ENCODE measurements around the gene IL22RA1. TPM values are rescaled to one million over a fixed set of nuclear protein-coding genes. Genes with fewer than 3 reads are reported as not detected.

Gene IL22RA1
- total RNA-seq, 1 donor from 2014 or later = not detected

DNA sequence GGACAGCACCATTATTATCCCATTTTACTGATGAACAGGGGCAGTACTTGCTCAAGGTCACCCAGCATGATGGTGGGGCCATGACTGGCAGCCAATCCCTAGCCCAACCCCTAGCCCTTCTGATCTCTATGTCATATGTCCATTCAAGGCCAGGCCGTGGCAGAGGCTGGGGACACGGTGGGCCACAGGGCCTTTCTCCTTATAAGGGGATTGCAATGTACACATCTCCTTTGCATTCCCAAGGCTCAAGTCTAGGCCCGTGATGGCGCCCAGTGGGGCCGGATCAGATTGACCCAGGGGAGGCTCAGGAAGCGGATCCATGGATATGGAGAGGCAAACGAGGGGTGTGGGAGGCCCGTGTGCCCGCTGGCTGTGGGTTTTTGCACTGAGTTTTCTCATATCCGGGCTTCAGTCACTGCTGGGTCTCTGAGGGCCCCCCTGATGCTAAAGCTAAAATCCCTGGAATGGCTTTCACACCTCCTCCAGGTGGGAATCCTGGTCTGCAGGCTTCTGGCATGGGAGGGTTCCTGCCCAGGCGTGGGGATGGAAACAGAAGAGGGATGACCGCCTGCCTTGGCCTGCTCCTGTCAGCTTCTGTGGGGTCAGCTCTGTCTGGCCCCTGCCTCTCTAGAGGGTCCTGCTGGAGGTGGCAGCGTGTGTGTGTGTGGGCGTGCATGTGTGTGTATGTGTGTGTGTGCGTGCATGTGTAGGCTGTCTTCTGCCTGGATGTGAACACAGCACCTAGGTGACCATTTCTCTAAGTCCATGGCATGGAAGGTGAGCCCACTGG lies 33.1 kb downstream of the IL22RA1 start:
- peak overlapping the region; percentile 34 for H3K27ac Mint-ChIP-seq (ENCODE audit: unreplicated experiment)
- DNase-seq (ENCODE audit: low read depth) = no peak
- no peak for TF ChIP-seq CTCF (IDR thresholded peaks at IDR 0.05; ENCODE audit: insufficient read depth, low read depth, low read length)
- TF ChIP-seq EZH2 (IDR thresholded peaks at IDR 0.05; ENCODE audit: insufficient read depth, low read length) = no peak
- H3K9me3 ChIP-seq (ENCODE audit: insufficient read depth, low read depth, low read length) = no peaks in the 10 kb centered on the region
- no peaks in the 10 kb centered on the region for H3K79me2 ChIP-seq (ENCODE audit: insufficient read depth, low read length)
- no peak overlapping the region for H3K4me3 Mint-ChIP-seq (ENCODE audit: unreplicated experiment)
- H3K27me3 Mint-ChIP-seq (ENCODE audit: low read depth, unreplicated experiment) = peaks cover 3% of the 10 kb centered on the region
- H3K36me3 Mint-ChIP-seq (ENCODE audit: low read depth, unreplicated experiment) = no peaks in the 10 kb centered on the region
- no peaks in the 10 kb centered on the region for H3K9me3 Mint-ChIP-seq (ENCODE audit: unreplicated experiment)
- H3K9ac ChIP-seq (ENCODE audit: low read length) = no peak overlapping the region
- no peaks in the 10 kb centered on the region for H4K20me1 ChIP-seq (ENCODE audit: insufficient read depth, low read length)
- peaks cover 26% of the 10 kb centered on the region for H3K4me1 Mint-ChIP-seq (ENCODE audit: low read depth, unreplicated experiment)
- H3K4me1 ChIP-seq (ENCODE audit: insufficient read depth, low read length) = peaks cover 32% of the 10 kb centered on the region
- no peak overlapping the region for H3K4me3 ChIP-seq (ENCODE audit: insufficient read depth, low read depth, low read length)
- H3K4me2 ChIP-seq (ENCODE audit: low read length) = no peak overlapping the region
- H3K27ac ChIP-seq (ENCODE audit: low read depth, low read length) = no peak overlapping the region
- H3K36me3 ChIP-seq (ENCODE audit: insufficient read depth, low read length) = no peaks in the 10 kb centered on the region
- no peak for FAIRE-seq
- peaks cover 3% of the 10 kb centered on the region for H3K27me3 ChIP-seq (ENCODE audit: insufficient read depth, low read length)
- no peak overlapping the region for H2AFZ ChIP-seq (ENCODE audit: low read depth, low read length)

- TF ChIP-seq CTCF (IDR thresholded peaks at IDR 0.05; ENCODE audit: insufficient read depth, low read depth, low read length) (no peak), EZH2 (IDR thresholded peaks at IDR 0.05; ENCODE audit: insufficient read depth, low read length) (no peak)
- Histone ChIP-seq H3K4me3 (ENCODE audit: insufficient read depth, low read depth, low read length) (no peak overlapping the region), H3K36me3 (ENCODE audit: insufficient read depth, low read length) (no peaks in the 10 kb centered on the region), H3K27me3 (ENCODE audit: insufficient read depth, low read length) (peaks cover 2% of the 10 kb centered on the region), H3K4me1 (ENCODE audit: insufficient read depth, low read length) (peaks cover 32% of the 10 kb centered on the region), H3K79me2 (ENCODE audit: insufficient read depth, low read length) (no peaks in the 10 kb centered on the region), H3K9me3 (ENCODE audit: insufficient read depth, low read depth, low read length) (no peaks in the 10 kb centered on the region), H2AFZ (ENCODE audit: low read depth, low read length) (peak overlapping the region; percentile 75), H4K20me1 (ENCODE audit: insufficient read depth, low read length) (no peaks in the 10 kb centered on the region), H3K27ac (ENCODE audit: low read depth, low read length) (peak overlapping the region; percentile 67), H3K9ac (ENCODE audit: low read length) (peak overlapping the region; percentile 58), H3K4me2 (ENCODE audit: low read length) (peak overlapping the region; percentile 62)
- peak overlapping the region; percentile 73 for H3K4me3 Mint-ChIP-seq (ENCODE audit: unreplicated experiment)
- peak overlapping the region; percentile 95 for H3K27ac Mint-ChIP-seq (ENCODE audit: unreplicated experiment)
- H3K9me3 Mint-ChIP-seq (ENCODE audit: unreplicated experiment) = no peaks in the 10 kb centered on the region
- H3K27me3 Mint-ChIP-seq (ENCODE audit: low read depth, unreplicated experiment) = peaks cover 3% of the 10 kb centered on the region
- H3K4me1 Mint-ChIP-seq (ENCODE audit: low read depth, unreplicated experiment) = peaks cover 26% of the 10 kb centered on the region
- H3K36me3 Mint-ChIP-seq (ENCODE audit: low read depth, unreplicated experiment) = no peaks in the 10 kb centered on the region
- no peak for FAIRE-seq
- DNase-seq (ENCODE audit: low read depth) = no peak
Observed at GRCh38 chr1:24109166-24109483, 33.8 kb downstream of the IL22RA1 start.

Data from astrocyte (in vitro differentiated cells and primary cell).